ENCODE results near the gene RABGAP1L. TPM values are rescaled to one million over a fixed set of nuclear protein-coding genes. Genes with fewer than 3 reads are reported as not detected.

RABGAP1L gene
- total RNA-seq, 1 experiment from 2014 or later = 29.3 TPM

GRCh38 chr1:174211486-174211885, 52.2 kb downstream of the RABGAP1L start (continued):
- TF ChIP-seq TCF7L2 (IDR thresholded peaks at IDR 0.05; ENCODE audit: borderline replicate concordance, extremely low read depth, insufficient read depth, insufficient read length) (no peak), ZNF274 (IDR thresholded peaks at IDR 0.05; ENCODE audit: low read depth, low read length) (no peak), SIN3A (IDR thresholded peaks at IDR 0.05; ENCODE audit: low read depth) (no peak), ZFX (IDR thresholded peaks at IDR 0.05) (no peak), CBX3 (IDR thresholded peaks at IDR 0.05; ENCODE audit: low read depth) (no peak)

DNA sequence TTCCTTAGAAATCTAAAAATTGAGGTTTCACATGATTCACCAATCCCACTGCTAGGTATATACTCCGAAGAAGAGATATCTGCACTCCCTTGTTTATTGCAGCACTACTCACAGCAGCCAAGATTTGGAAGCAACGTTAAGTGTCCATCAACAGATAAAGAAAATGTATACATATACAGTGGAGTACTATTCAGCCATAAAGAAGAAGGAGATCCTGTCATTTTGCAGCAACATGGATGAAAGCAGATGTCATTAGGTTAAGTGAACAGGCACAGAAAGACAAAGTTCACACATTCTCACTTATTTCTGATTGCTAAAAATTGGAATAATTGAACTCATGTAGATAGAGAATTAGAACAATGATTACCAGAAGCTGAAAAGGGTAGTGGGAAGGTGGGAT, 56.4 kb downstream of the RABGAP1L start:
- Histone ChIP-seq H3K9me2 (ENCODE audit: insufficient read depth) (no peaks in the 10 kb centered on the region), H3K36me3 (ENCODE audit: control insufficient read depth in 1 of 2, insufficient read depth in 2 of 2, low read length in 2 of 2) (no peaks in the 10 kb centered on the region), H3K4me1 (ENCODE audit: control insufficient read depth in 1 of 2, insufficient read depth in 2 of 2, low read length in 2 of 2) (peaks cover 0 to 6% of the 10 kb centered on the region in 2 experiments; a peak in 1 of 4 replicates), H3K9ac (ENCODE audit: low read length) (no peak overlapping the region), H4K20me1 (ENCODE audit: insufficient read depth) (peaks cover 5% of the 10 kb centered on the region), H3K27me3 (ENCODE audit: insufficient read depth, low read length) (no peaks in the 10 kb centered on the region), H3K79me2 (ENCODE audit: insufficient read depth, low read length) (peaks cover 13% of the 10 kb centered on the region; the same call in 1 of the 2 replicates), H3K27ac (ENCODE audit: low read depth, low read length) (no peak overlapping the region), H3K4me3 (replicated peaks in 1 of 2; ENCODE audit: low read depth in 1 of 2, low read length in 2 of 2) (no peak overlapping the region), H2AFZ (ENCODE audit: low read depth, low read length, poor library complexity, severe bottlenecking) (no peak overlapping the region), H3K9me3 (ENCODE audit: control insufficient read depth in 1 of 2, insufficient read depth in 1 of 2, low read depth in 1 of 2, low read length in 2 of 2) (no peaks in the 10 kb centered on the region), H3K4me2 (ENCODE audit: low read length) (no peak overlapping the region)
- ChIA-PET RAD21 (ENCODE audit: low non-redundant PET in 1 of 2, low total read pairs in 2 of 2, uncharacterized antibody in 2 of 2, unreplicated experiment in 2 of 2) (no interaction called here), CTCF (no interaction called here), POLR2A (no interaction called here)
- ATAC-seq (no peak), DNase-seq (ENCODE audit: low read depth, low spot score) (no peak)
- intact Hi-C loops (cut with micrococcal nuclease) = loop anchor here (2.0 to 10.0 kb wide), 4 partner anchors 123 to 1471 kb away; partner anchors contain the start of genes GAS5 and ZBTB37
- BruUV-seq (replicated peaks) = no TSS peak
- TF ChIP-seq TCF7L2 (IDR thresholded peaks at IDR 0.05; ENCODE audit: borderline replicate concordance, extremely low read depth, insufficient read depth, insufficient read length) (no peak), EGR1 (IDR thresholded peaks at IDR 0.05; ENCODE audit: low read depth) (no peak), ZNF274 (IDR thresholded peaks at IDR 0.05; ENCODE audit: low read depth, low read length) (no peak), SIN3A (IDR thresholded peaks at IDR 0.05; ENCODE audit: low read depth) (no peak), RAD21 (IDR thresholded peaks at IDR 0.05; ENCODE audit: low read depth) (no peak), SP1 (IDR thresholded peaks at IDR 0.05; ENCODE audit: low read depth) (no peak), JUND (IDR thresholded peaks at IDR 0.05) (no peak), EZH2 (IDR thresholded peaks at IDR 0.05) (no peak), EZH2phosphoT487 (IDR thresholded peaks at IDR 0.05; ENCODE audit: borderline replicate concordance) (no peak)
- TF ChIP-seq, protein P1, sequence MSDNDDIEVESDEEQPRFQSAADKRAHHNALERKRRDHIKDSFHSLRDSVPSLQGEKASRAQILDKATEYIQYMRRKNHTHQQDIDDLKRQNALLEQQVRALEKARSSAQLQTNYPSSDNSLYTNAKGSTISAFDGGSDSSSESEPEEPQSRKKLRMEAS (IDR thresholded peaks at IDR 0.05) = no peak

Data from HCT116 (cell line).